Measurements from ENCODE around the gene SDS.

DNA sequence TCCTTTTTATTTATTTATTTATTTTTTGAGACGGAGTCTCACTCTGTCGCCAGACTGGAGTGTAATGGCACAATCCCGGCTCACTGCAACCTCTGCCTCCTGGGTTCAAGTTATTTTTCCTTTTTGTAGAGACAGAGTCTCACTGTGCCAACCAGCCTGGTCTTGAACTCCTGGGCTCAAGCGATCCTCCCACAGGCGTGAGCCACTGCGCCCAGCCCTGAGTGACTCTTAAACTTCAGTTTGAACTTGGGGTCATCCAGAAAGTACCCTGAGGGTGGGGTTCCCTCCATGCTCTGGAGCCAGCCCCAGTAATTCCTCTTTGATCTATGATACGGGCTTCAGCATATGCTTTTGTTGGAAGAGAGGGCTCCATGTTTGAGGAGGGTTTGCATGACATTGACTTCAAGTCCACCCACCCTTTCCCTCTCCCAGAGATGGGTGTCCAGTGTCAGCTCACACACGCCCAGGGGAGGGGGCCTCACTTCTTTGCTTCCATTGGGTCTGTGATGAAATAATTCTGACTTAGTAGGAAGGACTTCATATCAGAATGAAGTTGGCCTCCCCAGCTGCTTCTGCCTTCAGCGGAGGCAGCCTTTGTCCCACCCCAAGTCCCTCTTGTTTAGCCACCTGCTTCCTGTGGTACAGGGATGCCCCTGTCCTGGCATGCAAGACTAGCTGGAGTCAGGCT, 11.9 kb downstream of the SDS start:
- TF ChIP-seq, protein P1, sequence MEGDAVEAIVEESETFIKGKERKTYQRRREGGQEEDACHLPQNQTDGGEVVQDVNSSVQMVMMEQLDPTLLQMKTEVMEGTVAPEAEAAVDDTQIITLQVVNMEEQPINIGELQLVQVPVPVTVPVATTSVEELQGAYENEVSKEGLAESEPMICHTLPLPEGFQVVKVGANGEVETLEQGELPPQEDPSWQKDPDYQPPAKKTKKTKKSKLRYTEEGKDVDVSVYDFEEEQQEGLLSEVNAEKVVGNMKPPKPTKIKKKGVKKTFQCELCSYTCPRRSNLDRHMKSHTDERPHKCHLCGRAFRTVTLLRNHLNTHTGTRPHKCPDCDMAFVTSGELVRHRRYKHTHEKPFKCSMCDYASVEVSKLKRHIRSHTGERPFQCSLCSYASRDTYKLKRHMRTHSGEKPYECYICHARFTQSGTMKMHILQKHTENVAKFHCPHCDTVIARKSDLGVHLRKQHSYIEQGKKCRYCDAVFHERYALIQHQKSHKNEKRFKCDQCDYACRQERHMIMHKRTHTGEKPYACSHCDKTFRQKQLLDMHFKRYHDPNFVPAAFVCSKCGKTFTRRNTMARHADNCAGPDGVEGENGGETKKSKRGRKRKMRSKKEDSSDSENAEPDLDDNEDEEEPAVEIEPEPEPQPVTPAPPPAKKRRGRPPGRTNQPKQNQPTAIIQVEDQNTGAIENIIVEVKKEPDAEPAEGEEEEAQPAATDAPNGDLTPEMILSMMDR (IDR thresholded peaks at IDR 0.05) = no peak
- TF ChIP-seq ZFX (IDR thresholded peaks at IDR 0.05; ENCODE audit: borderline replicate concordance) = no peak

Data from 22Rv1 (cell line).